Gastrocnemius medialis (tissue), 4 donors: ENCODE measurements around the gene HOXC6.

Source experiments
- POLR2A ChIP-seq, 2 donors: fragments of 450-650 bp; IDR thresholded peaks; one replicate each; pipeline ENCODE4 v1.6.1; 2017; ENCODE audit warnings: antibody characterized with exemption in 2 of 2, mild to moderate bottlenecking in 2 of 2, moderate library complexity in 2 of 2
- TF ChIP-seq, protein P1 (sequence below), 5 experiments: fragments of 450-650 bp in 3 of 5; fragments of 200-600 bp in 2 of 5; sonication (generic) in 2 of 5; IDR thresholded peaks in 4 of 5; conservative IDR thresholded peaks in 1 of 5; 1 replicate in 4 of 5; 2 replicates in 1 of 5; pipeline ENCODE4 v1.5.1; 2016 to 2019; ENCODE audit warnings: antibody characterized with exemption in 5 of 5, mild to moderate bottlenecking in 3 of 5, moderate library complexity in 3 of 5

GRCh38 chr12:54034785-54035310 is 6.6 kb downstream of the HOXC6 start:
- TF ChIP-seq, protein P1, sequence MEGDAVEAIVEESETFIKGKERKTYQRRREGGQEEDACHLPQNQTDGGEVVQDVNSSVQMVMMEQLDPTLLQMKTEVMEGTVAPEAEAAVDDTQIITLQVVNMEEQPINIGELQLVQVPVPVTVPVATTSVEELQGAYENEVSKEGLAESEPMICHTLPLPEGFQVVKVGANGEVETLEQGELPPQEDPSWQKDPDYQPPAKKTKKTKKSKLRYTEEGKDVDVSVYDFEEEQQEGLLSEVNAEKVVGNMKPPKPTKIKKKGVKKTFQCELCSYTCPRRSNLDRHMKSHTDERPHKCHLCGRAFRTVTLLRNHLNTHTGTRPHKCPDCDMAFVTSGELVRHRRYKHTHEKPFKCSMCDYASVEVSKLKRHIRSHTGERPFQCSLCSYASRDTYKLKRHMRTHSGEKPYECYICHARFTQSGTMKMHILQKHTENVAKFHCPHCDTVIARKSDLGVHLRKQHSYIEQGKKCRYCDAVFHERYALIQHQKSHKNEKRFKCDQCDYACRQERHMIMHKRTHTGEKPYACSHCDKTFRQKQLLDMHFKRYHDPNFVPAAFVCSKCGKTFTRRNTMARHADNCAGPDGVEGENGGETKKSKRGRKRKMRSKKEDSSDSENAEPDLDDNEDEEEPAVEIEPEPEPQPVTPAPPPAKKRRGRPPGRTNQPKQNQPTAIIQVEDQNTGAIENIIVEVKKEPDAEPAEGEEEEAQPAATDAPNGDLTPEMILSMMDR (IDR thresholded peaks at IDR 0.05 in 4 of 5, conservative IDR thresholded peaks at IDR 0.05 in 1 of 5): no peak
- TF ChIP-seq POLR2A (IDR thresholded peaks at IDR 0.05): no peak
